Stimulated activated CD8-positive, alpha-beta memory T cell treated with anti-CD3 and anti-CD28 coated beads, Interleukin-12 subunit alpha, Interleukin-12 subunit beta, amount 100 ng/mL, for 4 hours (primary cell): ENCODE data around the gene POFUT1.
"Not testable (repeated sequence)": the region's sequence is repeated elsewhere in the genome, so short reads cannot be mapped to it uniquely, and the experiment has no call there.

Source experiments
- DNase-seq: peaks from one replicate; pipeline ENCODE4 v3.0.0-alpha.2; 2020; ENCODE audit warnings: low read depth

The POFUT1 gene

DNA sequence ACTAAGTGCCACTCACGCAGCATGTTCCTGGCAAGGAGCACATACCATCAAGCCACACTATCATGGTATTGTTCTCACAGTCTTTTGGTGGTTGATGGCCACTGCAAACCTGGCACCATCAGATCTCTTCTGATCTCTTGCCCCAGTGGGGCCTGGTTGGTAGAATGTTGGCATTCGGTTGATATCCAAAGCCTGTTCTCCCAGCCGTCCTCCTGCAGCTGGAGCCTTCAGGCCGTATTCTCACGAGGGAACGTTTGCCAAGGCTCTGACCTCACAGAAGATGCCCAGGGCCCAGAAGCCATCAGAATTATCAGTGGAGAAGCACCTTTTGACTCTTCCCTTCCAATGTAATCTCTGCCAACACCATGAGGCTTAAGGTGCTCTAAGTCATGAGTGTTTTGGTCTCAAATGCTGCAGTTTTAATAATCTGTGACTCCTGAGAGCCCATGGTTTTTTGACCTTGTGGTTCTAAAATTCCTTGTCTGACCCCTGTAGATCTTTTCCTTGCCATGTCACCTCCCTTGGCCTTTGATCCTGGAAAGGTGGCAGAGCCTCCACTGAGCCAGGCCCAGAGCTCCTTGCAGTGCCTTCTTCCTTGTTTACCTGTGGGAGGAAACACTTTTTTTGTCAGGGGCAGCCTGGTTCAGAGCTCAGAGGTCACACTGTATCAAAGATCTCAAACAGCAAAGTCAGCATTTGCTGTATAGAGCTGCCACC, 27.8 kb downstream of the POFUT1 start:
- no peak for DNase-seq

GRCh38 chr20:32236048-32236533, 28.4 kb downstream of the POFUT1 start:
- DNase-seq = no peak

DNA sequence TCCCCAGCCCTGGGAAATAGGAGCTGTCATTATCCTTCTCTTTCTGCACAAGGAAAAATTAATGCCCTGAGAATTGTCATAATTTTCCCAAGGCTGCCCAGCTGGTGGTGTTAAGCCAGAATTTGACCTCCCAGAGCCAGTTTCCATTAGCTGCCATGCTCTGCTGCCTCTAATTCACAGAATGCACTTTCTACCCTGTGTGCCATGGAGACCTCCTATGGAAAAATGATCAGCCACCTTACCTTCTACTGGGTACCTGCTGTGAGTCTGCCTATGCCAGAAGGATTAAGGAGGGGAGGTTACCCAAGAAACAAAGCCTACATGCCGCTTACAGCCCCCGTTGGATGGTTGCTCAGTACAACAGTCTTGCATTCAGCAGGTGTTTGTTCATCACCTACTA, 29.1 kb downstream of the POFUT1 start:
- DNase-seq = no peak

DNA sequence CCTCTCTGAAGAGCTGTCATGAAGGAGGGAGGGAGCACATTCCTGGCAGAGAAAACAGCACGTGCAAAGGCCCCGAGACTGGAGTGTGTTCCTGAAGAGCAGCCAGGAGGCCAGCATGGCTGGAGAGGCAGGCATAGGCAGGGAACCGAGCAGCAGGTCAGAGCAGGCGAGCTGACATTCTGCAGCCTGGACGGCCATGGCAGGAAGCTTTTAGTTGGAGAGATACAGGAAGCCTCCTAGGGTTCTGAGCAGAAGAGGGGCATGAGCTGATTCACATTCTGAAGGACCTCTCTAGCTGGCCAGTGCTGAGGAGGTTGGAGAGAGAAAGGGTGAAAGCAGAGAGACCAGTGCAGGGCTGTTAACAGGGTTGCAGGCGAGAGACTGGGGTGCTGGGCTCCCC, 29.7 kb downstream of the POFUT1 start:
- DNase-seq = no peak

GRCh38 chr20:32238483-32239425, 31.1 kb downstream of the POFUT1 start:
- DNase-seq = no peak

GRCh38 chr20:32240205-32240604, 32.5 kb downstream of the POFUT1 start:
- no peak for DNase-seq

GRCh38 chr20:32241807-32242206, 34.1 kb downstream of the POFUT1 start:
- no peak for DNase-seq

DNA sequence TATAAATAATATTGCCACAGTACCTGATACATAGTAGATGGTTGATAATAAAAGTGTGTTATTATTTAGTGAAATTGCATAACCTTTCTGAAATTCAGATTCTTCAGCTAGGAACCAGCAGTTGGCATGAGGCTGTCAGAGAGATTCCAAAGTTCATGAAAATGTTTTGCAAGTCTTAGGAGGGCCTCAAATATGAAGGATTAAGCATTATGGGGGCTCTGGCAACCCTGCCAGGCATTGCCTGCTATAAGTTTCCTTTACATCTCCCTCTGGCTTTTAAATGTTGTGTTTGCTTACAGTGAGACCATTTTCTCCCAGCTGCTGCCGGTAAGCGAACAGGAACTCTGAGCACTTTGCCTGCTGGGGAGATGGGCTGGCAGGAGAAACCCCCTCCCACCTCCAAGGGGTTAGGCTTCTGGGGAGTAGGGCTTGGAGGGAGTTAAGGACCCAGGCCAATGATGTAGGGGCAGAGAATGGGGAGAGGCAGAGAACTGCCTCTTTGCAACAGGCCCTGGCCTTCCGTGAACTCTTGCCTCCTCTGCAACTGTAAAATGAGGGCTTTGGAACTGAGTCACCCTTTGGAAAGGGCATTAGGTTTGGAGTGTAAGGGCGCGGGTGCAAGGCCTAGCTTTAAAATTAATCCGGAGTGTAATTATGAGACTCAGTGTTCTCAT, 36.6 kb downstream of the POFUT1 start:
- DNase-seq = no peak

GRCh38 chr20:32244959-32245358, 37.3 kb downstream of the POFUT1 start:
- no peak for DNase-seq

DNA sequence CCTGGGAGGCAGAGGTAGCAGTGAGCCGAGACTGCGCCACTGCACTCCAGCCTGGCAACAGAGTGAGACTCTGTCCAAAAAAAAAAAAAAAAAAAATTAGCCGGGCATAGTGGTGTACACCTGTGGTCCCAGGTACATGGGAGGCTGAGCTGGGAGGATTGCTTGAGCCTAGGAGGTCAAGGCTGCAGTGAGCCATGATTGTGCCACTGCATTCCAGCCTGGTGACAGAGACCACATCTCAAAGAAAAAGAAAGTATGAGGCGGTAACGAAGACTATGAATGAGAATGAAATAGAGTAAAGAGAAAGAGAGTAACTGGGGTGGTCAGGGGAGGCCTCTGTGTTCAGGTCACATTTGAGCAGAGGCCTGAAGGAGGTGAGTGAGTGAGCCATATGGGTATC, 38.5 kb downstream of the POFUT1 start:
- DNase-seq = not testable (repeated sequence)

- DNase-seq = no peak
Measured at GRCh38 chr20:32248043-32248442, 40.4 kb downstream of the POFUT1 start.

GRCh38 chr20:32249030-32249738, 41.5 kb downstream of the POFUT1 start:
- DNase-seq = no peak

- DNase-seq = no peak
Measured at GRCh38 chr20:32251470-32251869, 43.8 kb downstream of the POFUT1 start.

GRCh38 chr20:32252189-32252588, 44.5 kb downstream of the POFUT1 start:
- DNase-seq = peak; percentile 57

DNA sequence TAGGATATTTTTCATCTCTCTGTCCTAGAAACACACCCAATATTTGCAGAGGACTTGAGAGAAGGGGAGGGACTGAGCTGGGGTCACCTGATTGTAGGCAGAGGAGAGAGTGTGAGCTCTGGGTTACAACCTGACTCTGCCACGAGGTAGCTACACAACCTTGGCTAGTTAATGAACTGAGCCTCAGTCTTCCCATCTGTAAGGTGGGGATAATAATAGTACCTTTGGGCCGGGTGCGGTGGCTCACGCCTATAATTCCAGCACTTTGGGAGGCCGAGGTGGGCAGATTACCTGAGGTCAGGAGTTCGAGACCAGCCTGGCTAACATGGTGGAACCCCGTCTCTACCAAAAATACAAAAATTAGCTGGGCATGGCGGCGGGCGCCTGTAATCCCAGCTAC, 53.3 kb downstream of the POFUT1 start:
- DNase-seq = not testable (repeated sequence)

DNA sequence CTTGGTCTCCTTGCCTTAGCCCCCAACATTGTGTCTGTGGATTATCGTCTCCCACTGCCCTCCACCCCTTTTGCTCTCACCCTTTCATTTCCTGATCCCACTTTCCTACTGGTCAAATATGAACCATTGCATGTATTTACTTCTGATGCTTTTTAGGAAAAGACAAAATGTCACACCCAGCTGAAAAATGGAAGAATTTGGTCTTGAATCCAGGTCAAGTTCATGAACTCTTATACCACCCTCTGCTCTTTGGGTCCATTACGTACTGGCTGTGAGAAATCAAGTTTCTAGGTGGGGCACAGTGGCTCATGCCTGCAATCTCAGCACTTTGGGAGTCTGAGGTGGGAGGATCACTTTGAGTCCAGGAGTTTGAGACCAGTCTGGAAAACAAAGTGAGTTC, 54.0 kb downstream of the POFUT1 start:
- no peak for DNase-seq

DNA sequence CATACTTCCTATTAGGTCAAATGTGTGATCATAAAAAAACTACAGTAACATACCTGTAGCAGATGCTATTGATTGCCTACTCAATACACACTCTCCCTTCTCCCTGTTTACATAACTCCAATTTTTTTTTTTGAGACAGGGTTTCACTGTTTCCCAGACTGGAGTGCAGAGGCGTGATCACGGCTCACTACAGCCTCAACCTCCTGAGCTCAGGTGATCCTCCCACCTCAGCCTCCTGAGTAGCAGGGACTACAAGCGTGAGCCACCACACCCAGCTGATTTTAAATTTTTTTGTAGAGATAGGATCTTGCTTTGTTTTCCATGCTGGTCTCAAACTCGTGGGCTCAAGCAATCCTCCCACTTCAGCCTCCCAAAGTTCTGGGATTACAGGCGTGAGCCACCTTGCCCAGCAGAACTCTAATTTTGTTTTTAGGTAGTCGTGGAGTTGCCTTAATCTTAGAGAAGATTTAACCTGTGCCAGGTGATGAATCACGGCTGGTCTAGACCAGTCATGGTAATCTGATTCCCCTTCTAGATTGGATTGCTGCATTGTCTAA, 55.8 kb downstream of the POFUT1 start:
- no peak for DNase-seq

GRCh38 chr20:32271620-32272019, 63.9 kb downstream of the POFUT1 start:
- no peak for DNase-seq

- no peak for DNase-seq
Measured at GRCh38 chr20:32274359-32274758, 66.7 kb downstream of the POFUT1 start.

GRCh38 chr20:32275163-32275562, 67.5 kb downstream of the POFUT1 start:
- DNase-seq = not testable (repeated sequence)

- DNase-seq = peak; percentile 78
Measured at GRCh38 chr20:32277361-32278198, 69.9 kb downstream of the POFUT1 start, which contains the start of gene KIF3B. TSS of gene KIF3B (plus strand) at chr20:32277651. CDS start at chr20:32309778, 32,127 bp downstream.
